Ishikawa (cell line): ENCODE data around the gene SRSF3.

ENCODE experiments used
- CEBPB ChIP-seq: IDR thresholded peaks from 2 replicates; pipeline ENCODE4 v1.6.1; 2012
- CREB1 ChIP-seq: IDR thresholded peaks from 2 replicates; pipeline ENCODE4 v1.6.1; 2012; ENCODE audit warnings: low read depth
- EGR1 ChIP-seq: IDR thresholded peaks from 2 replicates; pipeline ENCODE4 v1.6.1; 2012
- EP300 ChIP-seq: IDR thresholded peaks from 2 replicates; pipeline ENCODE4 v1.6.1; 2012; ENCODE audit warnings: borderline replicate concordance
- FOXM1 ChIP-seq: IDR thresholded peaks from 2 replicates; pipeline ENCODE4 v1.6.1; 2012; ENCODE audit warnings: low read depth, borderline replicate concordance
- NFIC ChIP-seq: IDR thresholded peaks from 2 replicates; pipeline ENCODE4 v1.6.1; 2012
- RAD21 ChIP-seq: IDR thresholded peaks from 2 replicates; pipeline ENCODE4 v1.6.1; 2012; ENCODE audit warnings: low read depth
- TAF1 ChIP-seq: IDR thresholded peaks from 2 replicates; pipeline ENCODE4 v1.6.1; 2012; ENCODE audit warnings: low read depth, mild to moderate bottlenecking
- TCF12 ChIP-seq: IDR thresholded peaks from 2 replicates; pipeline ENCODE4 v1.6.1; 2012; ENCODE audit warnings: low read depth
- TEAD4 ChIP-seq: IDR thresholded peaks from 2 replicates; pipeline ENCODE4 v1.6.1; 2012
- YY1 ChIP-seq: IDR thresholded peaks from 2 replicates; pipeline ENCODE4 v1.6.1; 2012; ENCODE audit warnings: low read depth
- ZBTB7A ChIP-seq: IDR thresholded peaks from 2 replicates; pipeline ENCODE4 v1.6.1; 2012; ENCODE audit warnings: low read depth
- TF ChIP-seq, protein P1 (sequence below): IDR thresholded peaks from 2 replicates; pipeline ENCODE4 v1.6.1; 2012
- TF ChIP-seq, protein P2 (sequence below): IDR thresholded peaks from 2 replicates; pipeline ENCODE4 v1.6.1; 2012
- TF ChIP-seq, protein P3 (sequence below): IDR thresholded peaks from 2 replicates; pipeline ENCODE4 v1.6.1; 2012; ENCODE audit warnings: low read depth, mild to moderate bottlenecking

The SRSF3 gene

DNA sequence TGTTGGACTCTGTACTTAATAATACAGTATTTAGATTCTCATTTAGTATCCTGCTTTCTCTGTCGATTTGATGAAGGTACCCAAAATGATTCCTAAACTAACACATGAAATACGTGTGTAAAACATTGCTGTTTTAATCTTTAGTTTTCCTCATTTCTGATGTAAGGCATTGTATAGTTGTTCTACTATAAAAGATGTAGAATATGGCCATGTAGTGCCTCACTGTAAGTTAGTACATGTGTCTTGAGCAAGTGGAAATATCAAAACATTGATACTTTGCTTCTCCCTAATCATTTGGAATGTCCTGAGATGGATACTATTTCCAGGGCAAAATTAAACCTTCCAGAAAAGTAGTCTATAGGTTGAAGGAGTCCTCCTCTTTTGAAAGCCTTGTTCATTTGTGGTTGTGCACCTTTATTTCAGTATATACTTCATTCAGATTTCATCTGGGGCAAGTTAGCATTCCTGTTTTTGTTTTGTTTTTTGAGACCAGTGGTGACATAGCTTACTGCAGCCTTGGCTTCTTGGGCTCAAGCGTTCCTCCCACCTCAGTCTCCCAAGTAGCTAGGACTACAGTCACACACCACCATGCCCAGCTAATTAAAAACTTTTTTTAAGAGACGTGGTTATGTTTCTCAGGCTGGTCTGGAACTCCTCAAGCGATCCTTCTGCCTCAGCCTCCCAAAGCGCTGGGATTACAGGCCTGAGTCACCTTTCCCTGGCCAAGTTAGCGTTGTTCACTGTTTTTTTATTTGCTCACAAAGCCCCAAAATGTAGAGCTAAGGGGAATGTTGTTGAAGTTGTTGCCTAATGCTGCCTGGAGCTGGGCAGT, 11.6 kb downstream of the SRSF3 start:
- TF ChIP-seq CREB1 = no peak

DNA sequence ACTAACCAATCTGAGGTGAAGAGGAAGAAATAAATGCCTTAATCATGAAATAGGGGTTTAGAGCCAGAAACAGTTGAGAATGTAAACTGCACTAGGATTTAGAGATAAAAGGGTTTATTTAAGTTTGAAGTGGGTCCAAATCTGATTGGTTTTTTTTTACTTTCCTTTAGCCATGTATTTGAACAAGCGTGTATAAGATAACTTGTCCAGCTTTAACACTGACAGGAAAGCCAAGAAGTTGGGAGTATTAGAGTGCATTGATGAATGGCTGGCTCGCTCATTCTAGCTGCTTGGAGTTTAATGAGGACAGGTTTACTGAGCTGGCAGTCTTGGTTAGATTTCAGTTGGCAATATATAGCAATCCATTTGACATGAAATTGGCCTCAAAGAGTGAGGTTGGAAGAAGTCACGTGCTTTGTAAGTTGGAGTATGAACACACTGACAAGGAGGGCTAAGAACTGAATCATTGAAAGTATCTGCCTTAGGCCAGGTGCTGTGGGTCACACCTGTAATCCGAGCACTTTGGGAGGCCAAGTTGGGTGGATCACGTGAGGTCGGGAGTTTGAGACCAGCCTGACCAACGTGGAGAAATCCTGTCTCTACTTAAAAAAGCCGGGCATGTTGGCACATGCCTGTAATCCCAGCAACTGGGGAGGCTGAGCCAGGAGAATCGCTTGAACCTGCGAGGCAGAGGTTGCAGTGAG, 13.7 kb downstream of the SRSF3 start:
- TF ChIP-seq TAF1 (no peak), EGR1 (no peak), NFIC (no peak), TEAD4 (no peak)

DNA sequence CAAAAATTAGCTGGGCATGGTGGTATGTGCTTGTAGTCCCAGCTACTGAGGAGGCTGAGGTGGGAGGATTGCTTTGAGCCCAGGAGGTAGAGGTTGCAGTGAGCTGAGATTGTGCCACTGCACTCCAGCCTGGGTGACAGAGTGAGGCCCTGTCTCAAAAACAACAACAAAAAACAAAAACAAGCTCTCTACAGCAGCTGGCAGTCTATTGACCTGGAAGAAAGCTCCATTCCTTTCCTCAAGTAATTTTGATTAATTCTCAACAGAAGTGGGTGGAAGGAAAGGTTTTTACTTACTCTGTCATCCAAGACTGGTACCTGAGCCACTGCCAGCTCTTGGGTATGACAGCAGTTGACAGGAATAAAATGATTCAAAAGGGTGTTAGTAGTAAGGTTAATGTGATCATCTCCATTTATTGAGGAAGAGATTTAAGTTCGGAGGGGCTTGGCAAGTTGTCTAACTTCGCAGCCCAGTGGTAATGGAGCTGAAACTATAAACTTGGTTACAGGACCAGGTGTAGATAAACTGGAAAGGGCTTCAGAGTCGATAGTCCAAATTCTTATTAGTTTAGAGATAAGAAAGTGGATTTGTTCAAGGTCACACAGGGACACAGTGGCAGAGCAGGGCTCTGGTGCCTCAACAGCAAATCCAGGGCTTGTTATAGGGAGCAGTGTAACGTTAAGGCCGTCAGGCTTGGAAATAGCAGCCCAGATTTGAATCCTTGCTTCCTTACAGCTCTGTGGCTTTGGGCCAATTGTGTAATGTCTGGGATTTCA, 14.8 kb downstream of the SRSF3 start:
- TF ChIP-seq EP300 = no peak

DNA sequence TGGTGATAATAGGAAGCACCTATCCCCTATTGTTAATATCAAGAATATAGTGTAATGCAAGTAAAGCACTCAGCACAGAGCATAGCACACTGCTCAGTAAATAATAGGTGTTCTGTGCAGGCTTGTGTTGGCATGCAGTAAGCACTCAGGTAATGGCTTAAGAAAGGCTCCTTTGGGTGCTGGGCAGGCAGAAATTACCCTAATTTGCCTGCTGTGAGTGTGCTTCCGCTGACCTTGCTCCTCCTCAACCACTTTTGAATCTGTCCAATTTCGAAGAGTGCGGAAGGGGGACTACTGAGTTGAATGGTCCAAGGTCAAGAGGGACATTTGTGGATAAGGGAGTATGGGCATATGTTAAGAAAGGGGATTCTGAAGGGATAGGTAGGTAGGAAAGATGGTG, 15.4 kb downstream of the SRSF3 start:
- no peak for TF ChIP-seq NFIC
- TF ChIP-seq YY1 = no peak
- TF ChIP-seq CEBPB = no peak
- TF ChIP-seq EP300 = no peak
- no peak for TF ChIP-seq CREB1
- TF ChIP-seq, protein P1, sequence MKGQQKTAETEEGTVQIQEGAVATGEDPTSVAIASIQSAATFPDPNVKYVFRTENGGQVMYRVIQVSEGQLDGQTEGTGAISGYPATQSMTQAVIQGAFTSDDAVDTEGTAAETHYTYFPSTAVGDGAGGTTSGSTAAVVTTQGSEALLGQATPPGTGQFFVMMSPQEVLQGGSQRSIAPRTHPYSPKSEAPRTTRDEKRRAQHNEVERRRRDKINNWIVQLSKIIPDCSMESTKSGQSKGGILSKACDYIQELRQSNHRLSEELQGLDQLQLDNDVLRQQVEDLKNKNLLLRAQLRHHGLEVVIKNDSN = no peak
- TF ChIP-seq TAF1 = no peak
- TF ChIP-seq TEAD4 = no peak
- no peak for TF ChIP-seq FOXM1
- TF ChIP-seq, protein P2, sequence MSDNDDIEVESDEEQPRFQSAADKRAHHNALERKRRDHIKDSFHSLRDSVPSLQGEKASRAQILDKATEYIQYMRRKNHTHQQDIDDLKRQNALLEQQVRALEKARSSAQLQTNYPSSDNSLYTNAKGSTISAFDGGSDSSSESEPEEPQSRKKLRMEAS = no peak
- TF ChIP-seq ZBTB7A = no peak
- TF ChIP-seq, protein P3, sequence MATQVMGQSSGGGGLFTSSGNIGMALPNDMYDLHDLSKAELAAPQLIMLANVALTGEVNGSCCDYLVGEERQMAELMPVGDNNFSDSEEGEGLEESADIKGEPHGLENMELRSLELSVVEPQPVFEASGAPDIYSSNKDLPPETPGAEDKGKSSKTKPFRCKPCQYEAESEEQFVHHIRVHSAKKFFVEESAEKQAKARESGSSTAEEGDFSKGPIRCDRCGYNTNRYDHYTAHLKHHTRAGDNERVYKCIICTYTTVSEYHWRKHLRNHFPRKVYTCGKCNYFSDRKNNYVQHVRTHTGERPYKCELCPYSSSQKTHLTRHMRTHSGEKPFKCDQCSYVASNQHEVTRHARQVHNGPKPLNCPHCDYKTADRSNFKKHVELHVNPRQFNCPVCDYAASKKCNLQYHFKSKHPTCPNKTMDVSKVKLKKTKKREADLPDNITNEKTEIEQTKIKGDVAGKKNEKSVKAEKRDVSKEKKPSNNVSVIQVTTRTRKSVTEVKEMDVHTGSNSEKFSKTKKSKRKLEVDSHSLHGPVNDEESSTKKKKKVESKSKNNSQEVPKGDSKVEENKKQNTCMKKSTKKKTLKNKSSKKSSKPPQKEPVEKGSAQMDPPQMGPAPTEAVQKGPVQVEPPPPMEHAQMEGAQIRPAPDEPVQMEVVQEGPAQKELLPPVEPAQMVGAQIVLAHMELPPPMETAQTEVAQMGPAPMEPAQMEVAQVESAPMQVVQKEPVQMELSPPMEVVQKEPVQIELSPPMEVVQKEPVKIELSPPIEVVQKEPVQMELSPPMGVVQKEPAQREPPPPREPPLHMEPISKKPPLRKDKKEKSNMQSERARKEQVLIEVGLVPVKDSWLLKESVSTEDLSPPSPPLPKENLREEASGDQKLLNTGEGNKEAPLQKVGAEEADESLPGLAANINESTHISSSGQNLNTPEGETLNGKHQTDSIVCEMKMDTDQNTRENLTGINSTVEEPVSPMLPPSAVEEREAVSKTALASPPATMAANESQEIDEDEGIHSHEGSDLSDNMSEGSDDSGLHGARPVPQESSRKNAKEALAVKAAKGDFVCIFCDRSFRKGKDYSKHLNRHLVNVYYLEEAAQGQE = no peak
- no peak for TF ChIP-seq RAD21
- no peak for TF ChIP-seq EGR1
- no peak for TF ChIP-seq TCF12

DNA sequence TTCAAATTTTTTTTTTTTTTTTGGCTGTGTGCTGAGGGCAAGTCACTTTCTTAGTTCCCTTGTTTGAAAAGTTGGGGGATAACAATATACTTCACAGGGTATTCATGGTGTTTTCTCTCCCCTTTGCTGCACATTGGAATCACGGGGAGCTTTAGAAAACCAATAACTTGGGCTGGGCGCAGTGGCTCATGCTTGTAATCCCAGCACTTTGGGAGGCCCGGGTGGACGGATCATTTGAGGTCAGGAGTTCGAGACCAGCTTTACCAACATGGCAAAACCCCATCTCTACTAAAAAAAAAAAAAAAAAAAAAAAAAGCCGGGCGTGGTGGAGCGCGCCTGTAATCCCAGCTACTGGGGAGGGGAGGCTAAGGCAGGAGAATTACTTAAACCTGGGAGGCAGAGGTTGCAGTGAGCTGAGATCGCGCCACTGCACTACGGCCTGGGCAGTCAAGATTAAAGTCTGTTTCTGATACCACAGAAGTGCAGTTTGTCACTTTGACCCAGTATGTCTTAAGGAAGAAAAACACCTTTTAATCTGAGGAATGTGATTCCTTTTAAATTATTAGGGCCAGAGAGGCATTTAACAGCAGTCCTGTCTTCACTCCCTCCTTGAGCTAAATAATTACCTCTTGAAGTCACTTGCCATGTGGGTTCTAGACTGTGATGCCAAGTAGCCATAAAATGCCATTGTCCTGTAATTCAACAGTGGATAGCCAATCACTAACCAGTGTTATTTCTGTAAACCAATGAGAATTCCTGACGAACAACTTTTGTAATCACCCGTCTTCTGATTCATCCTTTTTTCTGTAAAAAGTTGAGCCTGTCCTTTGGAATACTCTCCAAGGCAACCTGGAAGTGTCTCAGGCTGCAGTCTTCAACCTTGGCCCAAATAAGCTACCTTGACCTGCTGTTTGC, 16.1 kb downstream of the SRSF3 start:
- TF ChIP-seq RAD21 (no peak), CREB1 (no peak), EGR1 (no peak)
- TF ChIP-seq, protein P2 = no peak
- TF ChIP-seq, protein P1 = no peak

DNA sequence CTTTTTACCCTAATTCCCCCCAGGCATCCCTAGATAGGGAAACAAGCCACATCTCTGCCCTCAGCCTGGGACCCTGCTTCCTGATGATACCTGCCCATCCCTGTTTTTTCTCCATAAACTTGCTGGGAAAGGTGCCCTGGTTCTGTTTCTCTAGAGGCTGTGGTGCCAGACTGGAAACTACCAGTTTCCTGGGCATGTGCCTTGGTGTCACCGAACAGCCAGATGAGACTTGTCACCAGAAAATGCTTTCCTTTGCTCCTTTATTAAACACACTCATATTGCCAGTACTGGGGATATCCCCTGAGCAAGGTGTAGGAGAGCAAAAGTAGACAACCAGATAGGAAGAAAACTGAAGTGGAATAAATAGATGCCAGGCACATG, 16.8 kb downstream of the SRSF3 start:
- TF ChIP-seq TCF12 = no peak
- TF ChIP-seq CEBPB = no peak
- TF ChIP-seq, protein P1 = no peak
- no peak for TF ChIP-seq FOXM1
- no peak for TF ChIP-seq CREB1
- TF ChIP-seq, protein P2 = no peak
- no peak for TF ChIP-seq TEAD4
- no peak for TF ChIP-seq YY1
- no peak for TF ChIP-seq TAF1
- no peak for TF ChIP-seq ZBTB7A
- TF ChIP-seq NFIC = no peak
- no peak for TF ChIP-seq EGR1
- TF ChIP-seq RAD21 = no peak
- TF ChIP-seq, protein P3 = no peak
- TF ChIP-seq EP300 = no peak
